Measurements from ENCODE around the gene MANF.

GRCh38 chr3:51360806-51361205, 24.3 kb upstream of the MANF start:
- no peak for TF ChIP-seq CTCF (IDR thresholded peaks at IDR 0.05)
- no peak for TF ChIP-seq POLR2AphosphoS5 (IDR thresholded peaks at IDR 0.05)
- no peak for TF ChIP-seq POLR2A (IDR thresholded peaks at IDR 0.05)
- TF ChIP-seq EP300 (IDR thresholded peaks at IDR 0.05): no peak

Data from gastroesophageal sphincter (tissue), 3 donors.